GM18498 (cell line): ENCODE results near the gene ZBTB17.
"Not testable (repeated sequence)": the region's sequence is repeated elsewhere in the genome, so short reads cannot be mapped to it uniquely, and the experiment has no call there.

Source experiments
- ATAC-seq: cut with Tn5 transposase; IDR thresholded peaks from one replicate; pipeline ENCODE4 v1.9.1; 2021; ENCODE audit warnings: mild to moderate bottlenecking, moderate library complexity; ENCODE audit not compliant: unreplicated experiment

The ZBTB17 gene

GRCh38 chr1:15975805-15976680, at the start of gene ZBTB17:
TSS of gene ZBTB17 (minus strand) at chr1:15976101. CDS start at chr1:15948495, 27,606 bp downstream.
- peak; percentile 72 for ATAC-seq

- no peak for ATAC-seq
These were observed 47.3 kb upstream of the ZBTB17 start for GRCh38 chr1:16023050-16023653.

DNA sequence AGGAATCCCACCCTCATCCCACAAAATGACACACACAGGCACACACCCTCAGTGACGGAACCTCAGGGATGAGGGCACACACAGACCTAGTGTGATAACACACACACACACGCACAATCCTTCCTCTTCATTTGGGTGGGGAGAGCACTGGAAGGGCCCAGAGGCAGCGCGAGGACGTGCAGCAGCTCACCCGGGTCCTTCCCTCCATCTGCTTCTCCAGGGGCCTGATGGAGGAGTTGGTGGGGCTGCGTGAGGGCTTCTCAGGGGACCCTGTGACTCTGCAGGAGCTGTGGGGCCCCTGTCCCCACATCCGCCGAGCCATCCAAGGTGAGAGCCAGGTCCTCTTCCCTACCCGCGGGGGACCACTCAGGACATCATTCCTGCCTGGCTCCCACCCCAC, 46.5 kb upstream of the ZBTB17 start:
- ATAC-seq = no peak

DNA sequence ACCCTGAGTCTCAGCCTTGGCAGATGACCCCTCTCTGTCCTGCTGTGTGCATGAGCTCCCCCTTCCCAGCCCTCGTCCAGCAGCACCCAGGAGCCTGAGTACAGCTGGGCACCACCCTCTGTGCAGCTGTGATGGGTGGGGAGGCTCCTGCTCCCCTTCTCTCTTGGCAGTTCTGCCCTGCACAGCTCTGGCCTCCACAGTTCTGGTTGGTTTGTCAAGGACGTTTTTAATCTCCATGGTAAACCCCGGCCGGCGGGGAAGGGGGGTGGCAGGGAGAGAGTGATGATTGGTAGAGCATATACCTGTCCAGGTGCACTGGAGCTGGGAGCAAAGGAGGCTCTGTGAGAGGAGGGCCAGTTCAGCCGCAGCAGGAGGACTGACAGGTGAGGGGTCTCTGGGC, 45.8 kb upstream of the ZBTB17 start, which contains the start of gene CLCNKA:
CLCNKA (plus strand) TSS at position 356 of the 400 bp plus-strand sequence. CDS start 584 bp downstream, outside the sequence.
- no peak for ATAC-seq

DNA sequence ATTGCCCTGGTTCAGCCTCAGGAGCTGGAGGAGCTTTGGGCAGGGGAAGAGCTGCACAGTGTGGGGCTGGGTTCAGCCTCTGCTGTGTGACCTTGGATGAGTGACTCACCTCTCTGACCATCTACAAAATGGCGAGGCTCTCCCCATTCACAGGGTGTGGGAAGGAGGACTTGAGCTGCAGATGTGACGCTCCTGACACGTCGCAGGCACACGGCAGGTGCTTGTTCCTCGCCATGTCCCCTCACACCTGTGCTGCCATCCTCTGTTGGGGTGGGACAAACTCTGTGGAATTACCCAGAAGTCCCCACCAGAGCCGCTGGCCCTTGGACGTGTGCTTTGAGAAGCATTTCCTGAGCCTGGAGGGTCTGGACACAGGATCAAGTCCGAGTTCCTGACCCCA, 45.0 kb upstream of the ZBTB17 start:
- not testable (repeated sequence) for ATAC-seq

DNA sequence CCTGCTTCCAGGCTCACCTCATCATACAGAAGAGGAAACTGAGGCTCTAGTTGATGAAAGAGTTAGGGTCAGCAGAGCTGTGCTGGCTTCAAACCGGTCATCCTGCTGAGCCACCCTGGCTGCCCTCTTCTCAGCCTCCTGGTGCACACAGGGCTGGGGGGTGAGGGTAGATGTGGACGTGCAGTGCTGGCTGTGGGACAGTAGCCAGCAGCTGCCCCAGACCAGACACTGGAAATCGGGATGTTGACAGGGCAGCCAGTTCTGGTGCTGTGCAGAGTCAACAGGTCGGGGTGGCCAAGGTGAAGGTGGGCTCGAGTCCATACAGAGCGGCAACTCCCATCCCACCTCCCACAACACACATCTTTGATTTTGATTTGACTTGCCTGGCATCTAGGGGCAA, 44.4 kb upstream of the ZBTB17 start:
- no peak for ATAC-seq

DNA sequence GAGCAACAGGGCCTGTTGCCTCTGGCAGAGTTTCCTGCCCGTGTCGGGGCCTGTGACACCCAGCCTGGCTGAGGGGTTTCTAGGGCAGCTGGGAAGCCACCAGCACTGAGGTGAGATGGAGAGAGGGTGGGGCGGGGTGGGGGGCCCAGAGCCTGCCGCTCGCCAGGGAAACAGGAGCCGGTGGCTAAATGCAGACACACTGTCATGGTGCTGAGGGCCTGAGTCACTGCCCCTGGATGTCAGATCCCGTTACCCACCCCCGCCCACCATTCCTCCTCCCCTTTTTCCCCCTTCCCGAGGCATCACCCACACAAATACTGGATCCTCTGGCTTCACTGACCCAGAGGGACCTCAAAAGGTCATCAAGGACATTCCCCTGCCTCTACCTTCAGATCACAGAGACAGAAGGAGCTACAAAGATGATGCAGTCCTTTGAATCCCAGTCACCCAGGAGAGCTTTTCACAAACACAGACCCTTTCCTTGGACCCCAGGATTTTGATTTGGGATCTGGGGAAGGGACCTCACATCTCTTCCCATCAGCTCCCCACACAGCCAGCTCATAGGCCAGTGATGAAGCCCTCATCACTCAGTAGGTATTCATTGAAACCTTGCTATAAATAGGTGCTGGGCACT, 43.9 kb upstream of the ZBTB17 start:
- ATAC-seq = no peak

GRCh38 chr1:16018749-16019643, 43.1 kb upstream of the ZBTB17 start:
- no peak for ATAC-seq

DNA sequence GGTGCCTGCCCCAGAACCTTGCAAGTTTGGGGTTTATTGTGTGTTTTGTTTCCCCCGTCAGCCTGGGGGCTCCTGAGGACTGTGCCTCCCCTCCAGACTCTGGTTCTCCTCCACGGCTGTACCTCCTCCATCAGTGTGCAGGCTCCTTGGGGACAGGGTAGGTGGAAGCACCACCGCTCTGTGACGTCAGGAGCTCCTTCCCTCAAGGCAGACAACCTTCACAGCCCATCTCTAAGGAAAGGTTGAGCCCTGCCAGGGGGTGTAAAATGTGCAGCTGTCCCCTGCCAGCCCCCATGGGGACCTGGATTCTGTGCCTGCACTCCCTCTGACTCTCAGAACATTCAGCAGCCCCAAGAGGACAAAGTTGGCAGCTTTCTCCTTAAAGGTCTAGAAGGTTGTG, 42.4 kb upstream of the ZBTB17 start:
- no peak for ATAC-seq

- no peak for ATAC-seq
These were observed 41.8 kb upstream of the ZBTB17 start, which contains the start of gene HSPB7 for GRCh38 chr1:16017461-16018303. TSS of gene HSPB7 (minus strand) at chr1:16018043. CDS start at chr1:16017963, 80 bp downstream.

- ATAC-seq = no peak
These were observed 41.2 kb upstream of the ZBTB17 start for GRCh38 chr1:16017076-16017460.

GRCh38 chr1:16015960-16016901, 40.3 kb upstream of the ZBTB17 start:
- no peak for ATAC-seq

DNA sequence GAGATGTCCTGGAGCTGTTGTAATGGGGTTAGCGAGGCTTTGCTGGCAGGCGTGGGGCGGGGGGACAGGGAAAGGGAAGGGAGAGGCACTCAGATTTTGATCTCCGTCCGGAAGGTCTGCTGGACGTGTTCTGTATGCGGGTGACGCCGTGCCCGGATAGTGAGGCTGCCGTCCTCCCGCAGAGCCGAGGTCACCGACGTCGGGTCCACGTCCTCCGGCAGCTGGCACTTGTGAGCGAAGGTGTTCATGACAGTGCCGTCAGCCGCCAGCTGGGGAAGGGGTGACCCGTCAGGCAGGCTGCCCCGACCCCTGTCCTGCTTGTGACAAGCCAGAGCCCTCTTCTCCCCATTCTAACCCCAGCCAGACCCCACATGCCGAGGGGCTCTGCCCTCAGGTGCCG, 39.6 kb upstream of the ZBTB17 start:
- ATAC-seq = no peak

DNA sequence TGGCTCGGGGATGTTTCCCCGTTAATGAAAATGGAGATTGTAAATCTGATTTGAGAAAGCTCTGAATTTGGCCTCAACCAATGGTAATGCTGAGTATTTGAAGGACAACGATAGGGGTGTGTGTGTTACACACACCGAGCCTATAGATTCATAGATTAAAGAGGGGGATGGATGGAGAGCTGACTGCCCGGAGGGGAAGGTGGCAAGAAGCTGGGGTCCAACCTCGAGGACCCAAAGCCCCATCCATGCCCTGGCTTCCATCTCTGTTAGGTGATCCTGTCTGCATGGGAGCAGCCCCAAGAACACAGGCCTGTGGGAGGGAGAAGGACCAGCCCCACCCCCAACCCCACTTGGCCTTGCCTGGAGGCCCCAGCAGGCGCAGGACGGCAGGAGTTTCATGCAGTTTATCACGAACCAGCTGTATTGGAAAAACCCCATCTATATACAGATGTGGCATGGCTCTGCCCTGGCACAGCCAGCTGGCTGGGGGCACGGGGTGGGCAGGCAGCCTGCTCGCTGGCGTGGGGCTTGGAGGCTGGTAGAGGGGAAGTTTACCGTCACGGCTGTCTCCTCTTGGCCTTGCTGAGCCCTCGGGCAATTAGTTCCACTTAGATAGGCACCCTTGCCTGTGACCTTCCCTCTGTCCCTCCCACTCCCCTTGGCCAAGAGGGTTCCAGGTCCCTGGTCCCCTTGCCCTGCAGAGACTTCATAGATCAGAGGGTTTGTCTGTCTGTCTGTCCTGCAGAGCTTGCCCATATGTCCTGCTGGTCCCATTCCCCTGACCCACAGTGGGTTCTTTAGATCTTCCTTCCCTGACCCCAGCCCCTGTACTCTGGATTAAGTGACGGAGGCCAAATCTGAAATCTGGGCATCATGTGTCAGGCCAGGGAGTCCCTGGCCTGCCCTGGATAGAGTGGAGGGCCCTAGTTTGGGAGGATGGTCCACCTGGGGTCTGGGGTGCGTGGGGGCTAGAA, 38.9 kb upstream of the ZBTB17 start:
- no peak for ATAC-seq

DNA sequence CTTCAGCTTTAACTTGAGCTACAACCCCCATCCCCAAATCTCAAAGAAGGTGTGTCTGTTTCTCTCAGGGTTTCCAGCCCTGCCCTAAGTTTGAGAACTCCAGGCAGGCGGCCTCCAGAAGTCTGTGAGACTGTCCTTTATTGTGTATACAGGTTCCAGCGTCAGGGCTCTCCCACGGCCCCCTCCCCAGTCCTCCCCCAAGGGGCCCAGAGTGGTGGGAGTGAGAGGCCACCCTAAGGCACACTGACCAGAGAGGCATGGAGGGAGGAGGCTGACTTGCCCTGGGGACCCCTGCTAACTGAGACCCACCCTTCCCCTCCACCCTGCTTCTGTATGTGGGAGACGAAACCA, 38.0 kb upstream of the ZBTB17 start:
- ATAC-seq = no peak

DNA sequence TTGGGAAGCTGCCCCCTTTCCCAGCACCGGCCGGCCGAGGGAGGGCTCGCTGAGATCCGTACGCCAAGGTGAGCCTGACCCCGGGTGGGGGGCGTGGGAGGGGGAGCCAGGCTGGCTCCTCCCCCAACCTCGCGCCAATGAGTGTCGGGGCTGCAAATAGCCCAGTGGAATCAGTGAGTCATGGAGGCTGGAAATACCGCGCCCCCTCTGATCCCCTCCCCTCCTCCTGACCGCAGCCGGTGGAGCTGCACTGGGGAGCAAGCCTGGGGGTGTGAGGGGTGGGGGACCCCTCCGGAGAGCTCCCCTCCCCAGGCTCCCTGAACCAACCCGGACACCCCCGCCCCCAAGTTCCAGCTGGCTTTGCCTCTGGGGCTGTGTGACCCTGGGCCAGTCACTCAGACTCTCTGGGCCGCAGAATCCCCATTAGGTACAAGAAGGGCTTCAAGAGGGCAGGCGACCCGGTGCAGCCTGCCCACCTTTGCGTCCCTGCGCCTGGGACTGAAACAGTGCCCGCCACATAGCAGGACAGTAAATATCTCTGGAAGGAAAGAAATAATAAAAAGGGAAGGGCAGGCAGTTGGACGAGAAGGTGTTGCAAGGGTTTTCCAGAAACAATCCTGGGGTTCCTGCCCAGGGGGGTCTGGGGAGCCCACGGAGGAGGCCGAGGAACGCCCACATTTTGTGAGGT, 37.5 kb upstream of the ZBTB17 start:
- no peak for ATAC-seq

GRCh38 chr1:16012590-16013219, 36.8 kb upstream of the ZBTB17 start:
- ATAC-seq = no peak
